K562 (cell line): ENCODE data around the gene CYP21A2. TPM values are rescaled to one million over a fixed set of nuclear protein-coding genes. Genes with fewer than 3 reads are reported as not detected.

Source experiments
- FOSL1 ChIP-seq: fragments of 200-800 bp; sonication (Bioruptor generic); conservative IDR thresholded peaks from 2 replicates; pipeline ENCODE4 v1.6.1; 2016; ENCODE audit warnings: missing genetic modification characterization, missing compliant biosample characterization
- LCOR ChIP-seq: sonication (generic); formaldehyde crosslinking; IDR thresholded peaks from 2 replicates; pipeline ENCODE4 v1.8.0; 2022; ENCODE audit warnings: mild to moderate bottlenecking, missing genetic modification reagents
- RCOR1 ChIP-seq, 2 experiments: IDR thresholded peaks; 2 replicates each; pipeline ENCODE4 v1.6.1; 2012; ENCODE audit warnings: low read depth in 2 of 2, low read length in 2 of 2, borderline replicate concordance in 1 of 2, improper control_type of control experiment in 1 of 2
- TCF3 ChIP-seq: sonication (generic); formaldehyde crosslinking; IDR thresholded peaks from 2 replicates; pipeline ENCODE4 v1.4.0; 2020; ENCODE audit warnings: mild to moderate bottlenecking, missing genetic modification reagents
- U2AF1 ChIP-seq: fragments of 200-400 bp; formaldehyde crosslinking; optimal IDR thresholded peaks from 2 replicates; pipeline ENCODE3; 2017; ENCODE audit warnings: mild to moderate bottlenecking, low read depth, low read length, moderate library complexity
- YY1 ChIP-seq, 3 experiments: IDR thresholded peaks; 2 replicates each; pipeline ENCODE4 v1.6.1; 2011; ENCODE audit warnings: low read length in 2 of 3, mild to moderate bottlenecking in 2 of 3, moderate library complexity in 2 of 3, borderline replicate concordance in 1 of 3, control low read depth in 1 of 3, low read depth in 1 of 3; ENCODE audit not compliant: insufficient read depth in 3 of 3, insufficient replicate concordance in 2 of 3, control insufficient read depth in 1 of 3, insufficient read length in 1 of 3; ENCODE audit errors: extremely low read depth in 1 of 3
- polyA plus RNA-seq, 8 experiments: library from polyadenylated mRNA; depleted of rRNA in 4 of 8; stranded (reverse) in 5 of 8; unstranded in 3 of 8; fragments of >200 nt; fragmentation: Nextera tagmentation in 2 of 8; fragmentation: Illumina TruSeq in 1 of 8; extraction: Ambion mirVana in 2 of 8; extraction: Trizol in 1 of 8; gene quantifications; 2 replicates each; pipeline versions ENCODE4 v1.2.1 to v1.2.3, GENCODE V29; 2011 to 2014; ENCODE audit warnings: inconsistent platforms in 1 of 8, missing spikeins in 1 of 8
- total RNA-seq, 7 experiments: library from RNA; depleted of rRNA in 6 of 7; stranded (reverse); fragments of >200 nt in 6 of 7; fragmentation: Illumina TruSeq in 2 of 7; extraction: Trizol in 2 of 7; gene quantifications; 2 replicates each; pipeline versions ENCODE4 v1.2.1 to v1.2.3, GENCODE V29; 2011 to 2021; ENCODE audit warnings: low replicate concordance in 1 of 7
- TF ChIP-seq, protein P1 (sequence below): fragments of 450-650 bp; IDR thresholded peaks from 2 replicates; pipeline ENCODE4 v1.7.0; 2016; ENCODE audit warnings: borderline replicate concordance
- TF ChIP-seq, protein P2 (sequence below): fragments of 250-450 bp; sonication (Bioruptor Pico); IDR thresholded peaks from 2 replicates; pipeline ENCODE4 v1.9.0; 2021; ENCODE audit warnings: mild to moderate bottlenecking, inconsistent platforms
- TF ChIP-seq, protein P3 (sequence below): fragments of 200-800 bp; sonication (Bioruptor generic); IDR thresholded peaks from 2 replicates; pipeline ENCODE4 v1.6.1; 2017; ENCODE audit warnings: missing genetic modification characterization, missing compliant biosample characterization

CYP21A2 gene
- total and polyA plus RNA-seq, 9 of the 15 experiments (the other 6 are each of a cell fraction or from before 2014, with no cell fraction given) = 0.03 to 1.4 (median 0.19) TPM

DNA sequence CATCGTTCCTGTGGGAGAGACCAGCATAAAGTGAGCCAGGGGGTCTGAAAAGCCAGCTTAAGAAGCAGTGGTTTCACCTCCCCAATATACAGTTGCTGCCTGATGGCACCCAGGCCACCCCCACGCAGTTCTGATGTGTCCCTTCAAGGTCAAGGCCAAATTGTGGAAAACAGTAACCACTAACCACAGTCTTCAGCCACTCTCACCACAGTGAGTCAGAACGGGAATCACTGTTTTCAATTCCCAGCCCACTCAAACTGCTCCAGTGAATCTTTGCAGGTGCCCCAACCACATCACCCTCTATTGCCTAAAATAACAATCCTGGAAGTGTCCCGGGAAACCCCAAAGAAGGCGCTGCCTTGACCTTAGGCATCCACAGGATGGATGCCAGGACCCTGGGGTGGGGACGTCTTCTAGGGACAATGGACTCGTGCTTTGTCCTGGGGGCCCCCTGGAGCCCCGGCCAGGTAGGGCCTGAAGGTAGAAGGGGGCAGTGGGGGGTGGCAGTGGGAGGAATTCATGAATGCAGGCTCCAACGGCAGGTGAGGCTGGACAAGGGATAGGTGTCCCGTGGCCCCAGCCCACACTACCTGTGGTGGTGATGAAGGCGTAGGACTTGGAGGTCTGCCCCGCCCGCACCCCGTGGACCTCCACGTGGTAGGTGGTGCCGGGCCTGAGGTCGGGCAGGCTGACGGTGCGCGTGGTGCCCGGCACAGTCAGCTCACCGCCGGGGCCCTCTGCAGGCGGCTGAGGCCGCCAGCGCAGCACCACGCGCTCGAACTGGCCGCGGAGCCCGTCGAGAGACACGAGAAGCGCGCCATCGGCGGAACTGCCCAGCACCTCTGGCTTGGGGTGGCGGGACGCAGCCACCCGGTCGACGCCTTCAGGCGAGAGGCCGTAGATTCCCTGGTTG lies 48.7 kb downstream of the CYP21A2 start (continued):
- TF ChIP-seq YY1 (IDR thresholded peaks at IDR 0.05; ENCODE audit: borderline replicate concordance in 1 of 3, control insufficient read depth in 1 of 3, extremely low read depth in 1 of 3, insufficient read depth in 3 of 3, insufficient read length in 1 of 3, insufficient replicate concordance in 2 of 3, low read depth in 1 of 3, low read length in 2 of 3) (no peak), RCOR1 (IDR thresholded peaks at IDR 0.05; ENCODE audit: borderline replicate concordance in 1 of 2, low read depth in 2 of 2, low read length in 2 of 2) (peak in 1 of 2 experiments; percentile 88; a peak in 2 of 4 replicates), LCOR (CRISPR knock-in tag) (peak; percentile 77; the same call in 1 of the 2 replicates), U2AF1 (no peak), TCF3 (no peak), FOSL1 (peak; percentile 91)
- TF ChIP-seq, protein P1, sequence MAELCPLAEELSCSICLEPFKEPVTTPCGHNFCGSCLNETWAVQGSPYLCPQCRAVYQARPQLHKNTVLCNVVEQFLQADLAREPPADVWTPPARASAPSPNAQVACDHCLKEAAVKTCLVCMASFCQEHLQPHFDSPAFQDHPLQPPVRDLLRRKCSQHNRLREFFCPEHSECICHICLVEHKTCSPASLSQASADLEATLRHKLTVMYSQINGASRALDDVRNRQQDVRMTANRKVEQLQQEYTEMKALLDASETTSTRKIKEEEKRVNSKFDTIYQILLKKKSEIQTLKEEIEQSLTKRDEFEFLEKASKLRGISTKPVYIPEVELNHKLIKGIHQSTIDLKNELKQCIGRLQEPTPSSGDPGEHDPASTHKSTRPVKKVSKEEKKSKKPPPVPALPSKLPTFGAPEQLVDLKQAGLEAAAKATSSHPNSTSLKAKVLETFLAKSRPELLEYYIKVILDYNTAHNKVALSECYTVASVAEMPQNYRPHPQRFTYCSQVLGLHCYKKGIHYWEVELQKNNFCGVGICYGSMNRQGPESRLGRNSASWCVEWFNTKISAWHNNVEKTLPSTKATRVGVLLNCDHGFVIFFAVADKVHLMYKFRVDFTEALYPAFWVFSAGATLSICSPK = no peak
- TF ChIP-seq, protein P2, sequence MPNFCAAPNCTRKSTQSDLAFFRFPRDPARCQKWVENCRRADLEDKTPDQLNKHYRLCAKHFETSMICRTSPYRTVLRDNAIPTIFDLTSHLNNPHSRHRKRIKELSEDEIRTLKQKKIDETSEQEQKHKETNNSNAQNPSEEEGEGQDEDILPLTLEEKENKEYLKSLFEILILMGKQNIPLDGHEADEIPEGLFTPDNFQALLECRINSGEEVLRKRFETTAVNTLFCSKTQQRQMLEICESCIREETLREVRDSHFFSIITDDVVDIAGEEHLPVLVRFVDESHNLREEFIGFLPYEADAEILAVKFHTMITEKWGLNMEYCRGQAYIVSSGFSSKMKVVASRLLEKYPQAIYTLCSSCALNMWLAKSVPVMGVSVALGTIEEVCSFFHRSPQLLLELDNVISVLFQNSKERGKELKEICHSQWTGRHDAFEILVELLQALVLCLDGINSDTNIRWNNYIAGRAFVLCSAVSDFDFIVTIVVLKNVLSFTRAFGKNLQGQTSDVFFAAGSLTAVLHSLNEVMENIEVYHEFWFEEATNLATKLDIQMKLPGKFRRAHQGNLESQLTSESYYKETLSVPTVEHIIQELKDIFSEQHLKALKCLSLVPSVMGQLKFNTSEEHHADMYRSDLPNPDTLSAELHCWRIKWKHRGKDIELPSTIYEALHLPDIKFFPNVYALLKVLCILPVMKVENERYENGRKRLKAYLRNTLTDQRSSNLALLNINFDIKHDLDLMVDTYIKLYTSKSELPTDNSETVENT (CRISPR knock-in tag) = peak; percentile 41; the same call in 1 of the 2 replicates
- TF ChIP-seq, protein P3, sequence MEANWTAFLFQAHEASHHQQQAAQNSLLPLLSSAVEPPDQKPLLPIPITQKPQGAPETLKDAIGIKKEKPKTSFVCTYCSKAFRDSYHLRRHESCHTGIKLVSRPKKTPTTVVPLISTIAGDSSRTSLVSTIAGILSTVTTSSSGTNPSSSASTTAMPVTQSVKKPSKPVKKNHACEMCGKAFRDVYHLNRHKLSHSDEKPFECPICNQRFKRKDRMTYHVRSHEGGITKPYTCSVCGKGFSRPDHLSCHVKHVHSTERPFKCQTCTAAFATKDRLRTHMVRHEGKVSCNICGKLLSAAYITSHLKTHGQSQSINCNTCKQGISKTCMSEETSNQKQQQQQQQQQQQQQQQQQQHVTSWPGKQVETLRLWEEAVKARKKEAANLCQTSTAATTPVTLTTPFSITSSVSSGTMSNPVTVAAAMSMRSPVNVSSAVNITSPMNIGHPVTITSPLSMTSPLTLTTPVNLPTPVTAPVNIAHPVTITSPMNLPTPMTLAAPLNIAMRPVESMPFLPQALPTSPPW = no peak
